B cell (primary cell): ENCODE data around the gene AP5S1. TPM values are rescaled to one million over a fixed set of nuclear protein-coding genes. Genes with fewer than 3 reads are reported as not detected.

Source experiments
- ATAC-seq: fragments of 200-7000 bp; cut with Tn5 transposase; one replicate; pipeline ENCODE4 v1.10.0; 2021; ENCODE audit warnings: low read depth, mild to moderate bottlenecking, moderate number of reproducible peaks, moderate library complexity
- CTCF ChIA-PET: fragments of 350-600 bp; sonication (Branson Sonifier 250); formaldehyde crosslinking; loops from one replicate; lab custom pipeline; 2021; ENCODE audit warnings: antibody characterized with exemption, inconsistent platforms; lab: Charles Lee
- POLR2A ChIA-PET: fragments of 350-600 bp; sonication (Branson Sonifier 250); formaldehyde crosslinking; loops from one replicate; lab custom pipeline; 2021; ENCODE audit warnings: antibody characterized with exemption; lab: Charles Lee
- DNase-seq: peaks from one replicate; pipeline ENCODE4 v3.0.0; 2013
- H2AFZ ChIP-seq: 2 replicates; pipeline ENCODE4 v1.6.1; 2012; ENCODE audit warnings: mild to moderate bottlenecking, low read depth, low read length; ENCODE audit not compliant: insufficient read depth, poor library complexity, severe bottlenecking
- H3K27ac ChIP-seq, 2 donors: 1 replicate in 1 of 2; 2 replicates in 1 of 2; pipeline ENCODE4 v1.5.1; 2012 to 2013; ENCODE audit warnings: low read length in 2 of 2, mild to moderate bottlenecking in 2 of 2, moderate library complexity in 1 of 2
- H3K27me3 ChIP-seq, 4 experiments: fragments of 200-600 bp in 1 of 4; sonication (generic) in 1 of 4; replicated peaks in 1 of 4; 1 replicate in 2 of 4; 2 replicates in 2 of 4; pipeline versions ENCODE4 v1.6.1 to v1.7.0; 2013 to 2016; ENCODE audit warnings: low read length in 3 of 4, mild to moderate bottlenecking in 2 of 4, mixed read lengths in 1 of 4, moderate library complexity in 1 of 4; ENCODE audit not compliant: insufficient read depth in 4 of 4, control insufficient read depth in 3 of 4; ENCODE audit errors: control extremely low read depth in 1 of 4
- H3K36me3 ChIP-seq, 2 experiments: replicated peaks in 1 of 2; 1 replicate in 1 of 2; 2 replicates in 1 of 2; pipeline versions ENCODE4 v1.6.1 to v1.7.1; 2013; ENCODE audit warnings: low read length in 1 of 2; ENCODE audit not compliant: insufficient read depth in 2 of 2, control insufficient read depth in 1 of 2; ENCODE audit errors: control extremely low read depth in 1 of 2, extremely low read depth in 1 of 2
- H3K4me1 ChIP-seq, 2 donors: fragments of 200-600 bp in 1 of 2; sonication (generic) in 1 of 2; 1 replicate in 1 of 2; 2 replicates in 1 of 2; pipeline versions ENCODE4 v1.5.1 to v1.6.1; 2013 to 2017; ENCODE audit warnings: low read length in 2 of 2; ENCODE audit not compliant: control insufficient read depth in 2 of 2, insufficient read depth in 2 of 2
- H3K4me2 ChIP-seq: replicated peaks from 2 replicates; pipeline ENCODE3; 2012; ENCODE audit warnings: mild to moderate bottlenecking, low read depth, low read length; ENCODE audit not compliant: poor library complexity, severe bottlenecking
- H3K4me3 ChIP-seq, 5 experiments: fragments of 200-600 bp in 1 of 5; sonication (generic) in 1 of 5; 1 replicate in 3 of 5; 2 replicates in 2 of 5; pipeline versions ENCODE4 v1.5.1 to v1.7.0; 2011 to 2016; ENCODE audit warnings: low read length in 4 of 5, mild to moderate bottlenecking in 4 of 5, low read depth in 2 of 5, control low read depth in 1 of 5, moderate library complexity in 1 of 5; ENCODE audit not compliant: insufficient read depth in 1 of 5; ENCODE audit errors: control extremely low read depth in 1 of 5, extremely low read depth in 1 of 5
- H3K79me2 ChIP-seq: fragments of 200-600 bp; sonication (generic); one replicate; pipeline ENCODE4 v1.6.0; 2016; ENCODE audit warnings: low read length; ENCODE audit not compliant: control insufficient read depth, insufficient read depth
- H3K9ac ChIP-seq: fragments of 200-600 bp; sonication (generic); 2 replicates; pipeline ENCODE4 v1.6.1; 2017; ENCODE audit warnings: mild to moderate bottlenecking, low read length, moderate library complexity
- H3K9me3 ChIP-seq, 3 donors: one replicate each; pipeline versions ENCODE4 v1.6.1 to v1.7.1; 2013; ENCODE audit warnings: low read length in 2 of 3; ENCODE audit not compliant: control insufficient read depth in 2 of 3, insufficient read depth in 1 of 3; ENCODE audit errors: control extremely low read depth in 1 of 3
- H4K20me1 ChIP-seq: 2 replicates; pipeline ENCODE4 v1.6.0; 2012; ENCODE audit warnings: mild to moderate bottlenecking, low read length; ENCODE audit not compliant: insufficient read depth, control insufficient read depth, poor library complexity, severe bottlenecking
- H3K27ac Mint-ChIP-seq: one replicate; pipeline ENCODE4 v1.8.0; 2021; ENCODE audit warnings: mixed read lengths
- H3K27me3 Mint-ChIP-seq: one replicate; pipeline ENCODE4 v1.8.0; 2021; ENCODE audit warnings: mixed read lengths
- H3K4me1 Mint-ChIP-seq: one replicate; pipeline ENCODE4 v1.8.0; 2021; ENCODE audit warnings: mixed read lengths
- H3K4me3 Mint-ChIP-seq: one replicate; pipeline ENCODE4 v1.8.0; 2021; ENCODE audit warnings: mixed read lengths
- H3K9me3 Mint-ChIP-seq: one replicate; pipeline ENCODE4 v1.8.0; 2022; ENCODE audit warnings: mixed read lengths; ENCODE audit not compliant: insufficient read depth
- EZH2 ChIP-seq: IDR thresholded peaks from 2 replicates; pipeline ENCODE4 v1.6.1; 2012; ENCODE audit warnings: borderline replicate concordance, low read depth, mild to moderate bottlenecking, moderate library complexity, low read length; ENCODE audit not compliant: insufficient read depth, poor library complexity, severe bottlenecking
- WGBS: methylation state at CpG from one replicate; pipeline ENCODE4 v1.1.5; 2013; ENCODE audit warnings: missing lambda C conversion rate; ENCODE audit not compliant: insufficient coverage; 5-methylcytosine and 5-hydroxymethylcytosine counted together
- intact Hi-C: fragments of 100-400 bp; cut with micrococcal nuclease; formaldehyde crosslinking; loops from one replicate; pipeline ENCODE4 v1.10.0; 2022
- polyA plus RNA-seq: library from polyadenylated mRNA; depleted of rRNA; stranded (reverse); fragments of >200 nt; gene quantifications from 2 replicates; pipeline ENCODE4 v1.2.3, GENCODE V29; 2012
- total RNA-seq, 2 donors: library from RNA; stranded (reverse); fragments of 120-200 nt in 1 of 2; gene quantifications; 1 replicate in 1 of 2; 2 replicates in 1 of 2; pipeline versions ENCODE4 v1.2.3 to v1.2.4, GENCODE V29; 2013 to 2022
- TF ChIP-seq, protein P1 (sequence below): fragments of 200-600 bp; IDR thresholded peaks from one replicate; pipeline ENCODE4 v1.8.0; 2022; ENCODE audit warnings: antibody characterized with exemption, mild to moderate bottlenecking

AP5S1 gene
- total and polyA plus RNA-seq, 2 donors (not counting 1 experiment from before 2014, with no cell fraction given) = 9.2 to 12.6 TPM

DNA sequence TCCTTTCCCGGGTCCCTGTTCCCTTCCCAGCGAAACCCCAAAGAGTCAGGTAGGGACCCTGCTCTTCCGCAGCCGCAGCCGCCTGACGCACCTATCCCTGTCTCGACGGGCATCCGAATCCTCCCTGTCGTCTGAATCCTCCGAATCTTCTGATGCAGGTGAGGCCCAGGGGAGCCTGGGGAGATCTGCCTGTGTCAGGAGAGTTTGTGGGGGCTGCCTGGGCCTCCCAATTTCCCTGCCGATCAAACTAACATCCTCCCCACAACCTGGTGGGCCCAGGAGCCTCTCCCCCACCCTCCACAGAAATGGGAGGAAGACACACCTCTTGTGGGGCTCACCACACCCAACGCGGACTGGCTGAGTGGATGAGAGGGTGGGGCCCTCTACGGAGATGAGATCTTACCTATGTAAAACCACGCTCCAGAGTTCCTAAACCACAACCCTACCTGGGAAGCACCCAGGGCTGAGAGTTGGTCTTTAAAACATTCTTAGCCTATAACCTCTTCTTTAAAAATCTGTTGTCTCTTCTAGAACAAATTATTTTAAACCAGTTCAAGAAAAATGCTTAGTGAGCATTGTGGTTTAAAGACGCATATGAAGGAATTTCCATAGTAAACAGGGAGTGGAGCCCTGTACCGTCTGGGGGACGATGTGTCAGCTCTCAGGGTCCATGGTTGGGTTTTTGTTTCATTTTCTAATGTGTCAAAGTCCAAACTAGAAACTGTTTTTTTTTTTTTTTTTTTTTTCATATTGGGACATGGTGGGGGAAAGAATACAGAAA is 22.6 kb upstream of the AP5S1 start:
- Histone ChIP-seq H4K20me1 (peaks cover 4% of the 10 kb centered on the region), H2AFZ (peak overlapping the region; percentile 49), H3K4me3 (peak overlapping the region in 3 of 5 experiments; percentile 61 to 90 (median 81)), H3K79me2 (peaks cover 27% of the 10 kb centered on the region), H3K9ac (peak overlapping the region; percentile 63), H3K36me3 (peaks cover 0 to 27% of the 10 kb centered on the region in 2 experiments), H3K27ac (peak overlapping the region; percentile 79 to 85), H3K4me2 (peak overlapping the region; percentile 99), H3K4me1 (peaks cover 51 to 71% of the 10 kb centered on the region in 2 donors), H3K9me3 (no peaks in the 10 kb centered on the region), H3K27me3 (no peaks in the 10 kb centered on the region)
- intact Hi-C loops = loop anchor here (2.0 kb wide), 1 partner anchor 49 kb away; the partner anchor contains the start of gene MAVS
- ChIA-PET POLR2A (interaction anchor here (0.7 kb wide), 2 partner anchors 11 to 63 kb away, joined by 3 to 5 read pairs; partner anchors contain the start of gene CENPB), CTCF (interaction anchor here (2.4 kb wide), 1 partner anchor 22 kb away, joined by 15 read pairs; the partner anchor contains the start of gene AP5S1)
- DNase-seq = peak; percentile 41
- Mint-ChIP-seq H3K27ac (peak overlapping the region; percentile 94), H3K27me3 (no peaks in the 10 kb centered on the region), H3K9me3 (no peaks in the 10 kb centered on the region), H3K4me1 (peaks cover 62% of the 10 kb centered on the region), H3K4me3 (peak overlapping the region; percentile 84)
- 63% methylated on average over 10 of the region's 19 CpGs for WGBS
- no peak for ATAC-seq
- TF ChIP-seq, protein P1, sequence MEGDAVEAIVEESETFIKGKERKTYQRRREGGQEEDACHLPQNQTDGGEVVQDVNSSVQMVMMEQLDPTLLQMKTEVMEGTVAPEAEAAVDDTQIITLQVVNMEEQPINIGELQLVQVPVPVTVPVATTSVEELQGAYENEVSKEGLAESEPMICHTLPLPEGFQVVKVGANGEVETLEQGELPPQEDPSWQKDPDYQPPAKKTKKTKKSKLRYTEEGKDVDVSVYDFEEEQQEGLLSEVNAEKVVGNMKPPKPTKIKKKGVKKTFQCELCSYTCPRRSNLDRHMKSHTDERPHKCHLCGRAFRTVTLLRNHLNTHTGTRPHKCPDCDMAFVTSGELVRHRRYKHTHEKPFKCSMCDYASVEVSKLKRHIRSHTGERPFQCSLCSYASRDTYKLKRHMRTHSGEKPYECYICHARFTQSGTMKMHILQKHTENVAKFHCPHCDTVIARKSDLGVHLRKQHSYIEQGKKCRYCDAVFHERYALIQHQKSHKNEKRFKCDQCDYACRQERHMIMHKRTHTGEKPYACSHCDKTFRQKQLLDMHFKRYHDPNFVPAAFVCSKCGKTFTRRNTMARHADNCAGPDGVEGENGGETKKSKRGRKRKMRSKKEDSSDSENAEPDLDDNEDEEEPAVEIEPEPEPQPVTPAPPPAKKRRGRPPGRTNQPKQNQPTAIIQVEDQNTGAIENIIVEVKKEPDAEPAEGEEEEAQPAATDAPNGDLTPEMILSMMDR = no peak
- no peak for TF ChIP-seq EZH2
